IPS-18a (cell line): ENCODE results near the gene ZNF541.

Source experiments
- H3K27ac ChIP-seq: one replicate; pipeline ENCODE4 v1.5.1; 2013; ENCODE audit warnings: low read length
- H3K27me3 ChIP-seq: one replicate; pipeline ENCODE4 v1.6.1; 2013; ENCODE audit warnings: mild to moderate bottlenecking, low read length; ENCODE audit not compliant: control insufficient read depth, insufficient read depth
- H3K36me3 ChIP-seq: one replicate; pipeline ENCODE4 v1.6.1; 2013; ENCODE audit warnings: low read depth, low read length; ENCODE audit not compliant: control insufficient read depth
- H3K4me1 ChIP-seq: one replicate; pipeline ENCODE4 v1.6.1; 2013; ENCODE audit warnings: low read depth, low read length; ENCODE audit not compliant: control insufficient read depth
- H3K4me3 ChIP-seq: one replicate; pipeline ENCODE4 v1.5.1; 2013; ENCODE audit warnings: low read length
- H3K9ac ChIP-seq: one replicate; pipeline ENCODE4 v1.6.1; 2013; ENCODE audit warnings: mild to moderate bottlenecking, low read length, moderate library complexity
- H3K9me3 ChIP-seq: one replicate; pipeline ENCODE4 v1.6.1; 2013; ENCODE audit warnings: low read depth, low read length; ENCODE audit not compliant: control insufficient read depth

ZNF541 gene

DNA sequence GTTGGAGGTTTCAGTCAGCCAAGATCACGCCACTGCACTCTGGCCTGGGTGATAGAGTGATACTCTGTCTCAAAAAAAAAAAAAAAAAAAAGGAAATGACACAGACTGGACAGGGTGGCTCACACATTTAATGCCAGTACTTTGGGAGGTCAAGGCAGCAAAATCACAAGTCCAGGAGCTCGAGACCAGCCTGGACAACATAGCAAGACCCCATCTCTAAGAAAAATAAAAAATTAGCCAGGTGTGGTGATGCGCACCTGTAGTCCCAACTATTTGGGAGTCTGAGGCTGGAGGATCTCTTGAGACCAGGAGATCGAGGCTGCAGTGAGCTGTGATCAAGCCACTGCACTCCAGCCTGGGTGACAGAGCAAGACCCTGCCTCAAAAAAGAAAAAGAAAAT, 35.5 kb downstream of the ZNF541 start:
- Histone ChIP-seq H3K36me3 (no peaks in the 10 kb centered on the region), H3K4me1 (no peaks in the 10 kb centered on the region), H3K27me3 (no peaks in the 10 kb centered on the region), H3K9me3 (no peaks in the 10 kb centered on the region), H3K27ac (no peak overlapping the region), H3K9ac (no peak overlapping the region), H3K4me3 (no peak overlapping the region)

DNA sequence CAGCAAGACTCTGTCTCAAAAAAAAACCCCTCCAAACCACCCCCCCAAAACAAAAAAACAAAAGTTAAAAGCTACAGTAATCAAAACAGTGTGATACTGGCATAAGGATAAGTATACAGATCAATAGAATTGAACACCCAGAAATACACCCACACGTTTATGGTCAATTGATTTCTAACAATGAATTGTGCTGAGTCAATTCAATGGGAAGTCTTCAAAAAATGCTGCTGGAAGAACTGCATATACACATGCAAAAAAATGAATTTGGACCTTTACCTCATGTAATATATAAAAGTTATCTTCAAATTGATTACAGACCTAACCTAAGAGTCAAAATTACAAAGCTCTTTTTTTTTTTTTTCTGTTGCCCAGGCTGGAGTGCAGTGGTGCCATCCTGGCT, 38.3 kb downstream of the ZNF541 start:
- Histone ChIP-seq H3K4me1 (no peaks in the 10 kb centered on the region), H3K9ac (no peak overlapping the region), H3K36me3 (no peaks in the 10 kb centered on the region), H3K27ac (no peak overlapping the region), H3K27me3 (no peaks in the 10 kb centered on the region), H3K4me3 (no peak overlapping the region), H3K9me3 (no peaks in the 10 kb centered on the region)

DNA sequence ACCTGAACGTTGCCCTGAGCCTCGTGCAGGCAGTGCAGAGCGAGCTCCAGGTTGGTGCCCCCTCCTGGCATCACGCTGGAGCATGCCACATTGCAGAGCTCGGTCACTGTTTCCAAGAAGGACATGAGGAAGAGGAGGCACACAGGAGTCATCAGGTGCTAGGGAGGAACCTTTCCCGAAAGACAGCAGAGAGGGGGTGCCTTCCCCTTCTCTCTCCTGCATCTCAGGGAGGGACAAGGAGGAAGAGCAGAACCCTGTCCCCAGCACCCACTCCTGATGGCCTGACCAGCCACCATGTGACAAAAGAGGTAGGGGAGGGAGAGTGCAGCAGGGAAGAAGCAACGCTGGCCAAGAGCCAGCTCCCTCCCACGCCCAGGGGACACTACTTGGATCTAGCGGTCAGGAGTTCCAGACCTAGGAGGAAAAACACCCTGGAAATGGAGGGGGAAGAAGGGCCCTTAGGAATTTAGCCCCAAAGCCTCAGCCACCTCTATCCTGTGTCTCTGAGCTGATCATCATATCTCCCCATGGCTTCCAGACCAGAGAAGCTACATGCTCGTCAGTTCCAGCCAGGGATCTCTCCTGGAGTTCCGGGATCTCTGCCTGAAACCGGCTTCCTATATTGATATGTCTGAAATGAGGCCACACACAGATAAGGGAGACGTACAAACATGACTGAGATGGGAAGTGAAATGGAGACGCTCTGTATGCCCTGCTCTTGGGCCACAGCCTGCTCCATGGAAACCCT, 41.1 kb downstream of the ZNF541 start:
- Histone ChIP-seq H3K27ac (no peak overlapping the region), H3K36me3 (no peaks in the 10 kb centered on the region), H3K27me3 (no peaks in the 10 kb centered on the region), H3K9ac (no peak overlapping the region), H3K9me3 (no peaks in the 10 kb centered on the region), H3K4me3 (no peak overlapping the region), H3K4me1 (no peaks in the 10 kb centered on the region)

DNA sequence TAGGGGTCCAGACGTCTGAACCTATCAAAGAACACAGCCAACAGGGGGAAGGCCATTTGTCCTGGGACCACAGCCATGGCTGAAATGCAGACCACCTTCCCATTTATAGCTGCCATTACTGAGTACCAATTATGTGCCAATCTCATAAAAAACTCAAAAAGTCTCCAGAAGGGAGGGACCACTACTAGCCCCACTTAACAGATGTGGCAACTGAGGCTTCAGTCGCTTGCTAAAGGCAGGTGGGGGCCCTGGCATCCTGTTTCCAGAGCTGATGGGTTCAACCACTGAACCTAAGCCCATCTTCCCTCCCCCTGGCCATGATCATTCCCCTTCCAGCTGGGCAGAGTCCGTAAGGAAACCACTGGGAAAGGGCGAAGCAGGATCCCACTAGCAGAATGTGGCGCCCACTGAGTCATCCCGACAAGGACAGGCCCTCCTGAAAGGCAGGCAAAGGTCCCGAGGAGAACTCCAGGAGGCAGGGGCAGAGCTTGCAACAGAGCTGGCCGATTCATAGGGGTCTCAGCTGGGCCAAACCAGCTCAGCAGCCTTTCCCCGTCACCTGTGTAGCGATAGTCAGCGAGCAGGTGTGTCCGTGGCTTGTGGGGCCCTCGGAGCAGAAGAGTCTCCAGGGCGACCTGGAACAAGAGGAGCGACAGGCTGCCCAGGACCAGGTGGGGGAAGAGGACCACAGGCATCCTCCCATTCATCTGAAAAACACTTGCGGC, 43.8 kb downstream of the ZNF541 start:
- no peak overlapping the region for H3K9ac ChIP-seq
- no peak overlapping the region for H3K4me3 ChIP-seq
- H3K27me3 ChIP-seq: no peaks in the 10 kb centered on the region
- no peaks in the 10 kb centered on the region for H3K9me3 ChIP-seq
- no peaks in the 10 kb centered on the region for H3K4me1 ChIP-seq
- H3K36me3 ChIP-seq: no peaks in the 10 kb centered on the region
- no peak overlapping the region for H3K27ac ChIP-seq

DNA sequence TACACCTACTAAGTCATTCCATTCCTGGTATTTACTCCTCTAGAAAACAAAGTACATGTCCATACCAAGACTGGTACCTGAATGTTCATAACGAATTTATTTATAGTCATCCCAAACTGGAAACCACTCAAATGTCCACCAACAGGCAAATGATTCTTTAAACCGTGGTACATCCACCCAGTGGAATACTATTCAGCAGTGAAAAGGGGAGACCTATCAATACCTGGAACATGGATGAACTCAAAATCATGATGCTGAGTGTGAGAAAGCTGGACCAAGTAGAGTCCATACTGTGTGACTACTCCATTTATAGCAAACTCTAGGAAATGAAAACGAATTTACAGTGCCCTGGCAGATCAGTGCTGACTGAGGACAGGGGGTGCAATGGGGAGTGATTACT, 46.1 kb downstream of the ZNF541 start:
- no peak overlapping the region for H3K4me3 ChIP-seq
- H3K9ac ChIP-seq: no peak overlapping the region
- H3K9me3 ChIP-seq: no peaks in the 10 kb centered on the region
- H3K27me3 ChIP-seq: no peaks in the 10 kb centered on the region
- no peaks in the 10 kb centered on the region for H3K36me3 ChIP-seq
- H3K27ac ChIP-seq: no peak overlapping the region
- no peaks in the 10 kb centered on the region for H3K4me1 ChIP-seq

DNA sequence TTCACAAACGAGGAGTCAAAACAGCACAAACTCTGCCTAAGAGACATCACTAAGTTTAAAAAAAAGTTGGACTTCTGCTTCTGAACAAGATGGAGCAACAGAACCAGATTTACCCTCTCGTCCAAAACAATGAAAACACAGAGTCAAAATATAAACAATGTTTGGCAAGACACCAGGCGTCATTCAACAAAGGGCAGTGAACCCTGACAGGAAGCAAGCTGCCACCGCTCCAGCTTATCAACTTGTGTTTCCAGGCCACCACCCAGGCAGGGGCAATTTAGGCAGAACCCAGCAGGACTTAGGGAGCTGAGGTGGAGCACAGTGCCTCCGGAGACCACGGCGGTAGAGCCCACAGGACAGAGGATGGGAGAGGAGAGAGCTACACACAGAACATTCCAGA, 49.5 kb downstream of the ZNF541 start:
- no peaks in the 10 kb centered on the region for H3K4me1 ChIP-seq
- H3K4me3 ChIP-seq: no peak overlapping the region
- H3K9me3 ChIP-seq: no peaks in the 10 kb centered on the region
- no peak overlapping the region for H3K9ac ChIP-seq
- H3K27me3 ChIP-seq: no peaks in the 10 kb centered on the region
- H3K27ac ChIP-seq: no peak overlapping the region
- no peaks in the 10 kb centered on the region for H3K36me3 ChIP-seq
